B cell (primary cell): Measurements from ENCODE around the gene ROM1. TPM values are rescaled to one million over a fixed set of nuclear protein-coding genes. Genes with fewer than 3 reads are reported as not detected.
"Not testable (repeated sequence)": the region's sequence is repeated elsewhere in the genome, so short reads cannot be mapped to it uniquely, and the experiment has no call there.

Experiments
- ATAC-seq: fragments of 200-7000 bp; cut with Tn5 transposase; one replicate; pipeline ENCODE4 v1.10.0; 2021; ENCODE audit warnings: low read depth, mild to moderate bottlenecking, moderate number of reproducible peaks, moderate library complexity
- CTCF ChIA-PET: fragments of 350-600 bp; sonication (Branson Sonifier 250); formaldehyde crosslinking; loops from one replicate; lab custom pipeline; 2021; ENCODE audit warnings: antibody characterized with exemption, inconsistent platforms; lab: Charles Lee
- POLR2A ChIA-PET: fragments of 350-600 bp; sonication (Branson Sonifier 250); formaldehyde crosslinking; loops from one replicate; lab custom pipeline; 2021; ENCODE audit warnings: antibody characterized with exemption; lab: Charles Lee
- DNase-seq: peaks from one replicate; pipeline ENCODE4 v3.0.0; 2013
- H2AFZ ChIP-seq: 2 replicates; pipeline ENCODE4 v1.6.1; 2012; ENCODE audit warnings: mild to moderate bottlenecking, low read depth, low read length; ENCODE audit not compliant: insufficient read depth, poor library complexity, severe bottlenecking
- H3K27ac ChIP-seq, 2 donors: 1 replicate in 1 of 2; 2 replicates in 1 of 2; pipeline ENCODE4 v1.5.1; 2012 to 2013; ENCODE audit warnings: low read length in 2 of 2, mild to moderate bottlenecking in 2 of 2, moderate library complexity in 1 of 2
- H3K27me3 ChIP-seq, 4 experiments: fragments of 200-600 bp in 1 of 4; sonication (generic) in 1 of 4; replicated peaks in 1 of 4; 1 replicate in 2 of 4; 2 replicates in 2 of 4; pipeline versions ENCODE4 v1.6.1 to v1.7.0; 2013 to 2016; ENCODE audit warnings: low read length in 3 of 4, mild to moderate bottlenecking in 2 of 4, mixed read lengths in 1 of 4, moderate library complexity in 1 of 4; ENCODE audit not compliant: insufficient read depth in 4 of 4, control insufficient read depth in 3 of 4; ENCODE audit errors: control extremely low read depth in 1 of 4
- H3K36me3 ChIP-seq, 2 experiments: replicated peaks in 1 of 2; 1 replicate in 1 of 2; 2 replicates in 1 of 2; pipeline versions ENCODE4 v1.6.1 to v1.7.1; 2013; ENCODE audit warnings: low read length in 1 of 2; ENCODE audit not compliant: insufficient read depth in 2 of 2, control insufficient read depth in 1 of 2; ENCODE audit errors: control extremely low read depth in 1 of 2, extremely low read depth in 1 of 2
- H3K4me1 ChIP-seq, 2 donors: fragments of 200-600 bp in 1 of 2; sonication (generic) in 1 of 2; 1 replicate in 1 of 2; 2 replicates in 1 of 2; pipeline versions ENCODE4 v1.5.1 to v1.6.1; 2013 to 2017; ENCODE audit warnings: low read length in 2 of 2; ENCODE audit not compliant: control insufficient read depth in 2 of 2, insufficient read depth in 2 of 2
- H3K4me2 ChIP-seq: replicated peaks from 2 replicates; pipeline ENCODE3; 2012; ENCODE audit warnings: mild to moderate bottlenecking, low read depth, low read length; ENCODE audit not compliant: poor library complexity, severe bottlenecking
- H3K4me3 ChIP-seq, 5 experiments: fragments of 200-600 bp in 1 of 5; sonication (generic) in 1 of 5; 1 replicate in 3 of 5; 2 replicates in 2 of 5; pipeline versions ENCODE4 v1.5.1 to v1.7.0; 2011 to 2016; ENCODE audit warnings: low read length in 4 of 5, mild to moderate bottlenecking in 4 of 5, low read depth in 2 of 5, control low read depth in 1 of 5, moderate library complexity in 1 of 5; ENCODE audit not compliant: insufficient read depth in 1 of 5; ENCODE audit errors: control extremely low read depth in 1 of 5, extremely low read depth in 1 of 5
- H3K79me2 ChIP-seq: fragments of 200-600 bp; sonication (generic); one replicate; pipeline ENCODE4 v1.6.0; 2016; ENCODE audit warnings: low read length; ENCODE audit not compliant: control insufficient read depth, insufficient read depth
- H3K9ac ChIP-seq: fragments of 200-600 bp; sonication (generic); 2 replicates; pipeline ENCODE4 v1.6.1; 2017; ENCODE audit warnings: mild to moderate bottlenecking, low read length, moderate library complexity
- H3K9me3 ChIP-seq, 3 donors: one replicate each; pipeline versions ENCODE4 v1.6.1 to v1.7.1; 2013; ENCODE audit warnings: low read length in 2 of 3; ENCODE audit not compliant: control insufficient read depth in 2 of 3, insufficient read depth in 1 of 3; ENCODE audit errors: control extremely low read depth in 1 of 3
- H4K20me1 ChIP-seq: 2 replicates; pipeline ENCODE4 v1.6.0; 2012; ENCODE audit warnings: mild to moderate bottlenecking, low read length; ENCODE audit not compliant: insufficient read depth, control insufficient read depth, poor library complexity, severe bottlenecking
- H3K27ac Mint-ChIP-seq: one replicate; pipeline ENCODE4 v1.8.0; 2021; ENCODE audit warnings: mixed read lengths
- H3K27me3 Mint-ChIP-seq: one replicate; pipeline ENCODE4 v1.8.0; 2021; ENCODE audit warnings: mixed read lengths
- H3K4me1 Mint-ChIP-seq: one replicate; pipeline ENCODE4 v1.8.0; 2021; ENCODE audit warnings: mixed read lengths
- H3K4me3 Mint-ChIP-seq: one replicate; pipeline ENCODE4 v1.8.0; 2021; ENCODE audit warnings: mixed read lengths
- H3K9me3 Mint-ChIP-seq: one replicate; pipeline ENCODE4 v1.8.0; 2022; ENCODE audit warnings: mixed read lengths; ENCODE audit not compliant: insufficient read depth
- CTCF ChIP-seq: fragments of 200-600 bp; IDR thresholded peaks from one replicate; pipeline ENCODE4 v1.8.0; 2022; ENCODE audit warnings: antibody characterized with exemption, mild to moderate bottlenecking
- EZH2 ChIP-seq: IDR thresholded peaks from 2 replicates; pipeline ENCODE4 v1.6.1; 2012; ENCODE audit warnings: borderline replicate concordance, low read depth, mild to moderate bottlenecking, moderate library complexity, low read length; ENCODE audit not compliant: insufficient read depth, poor library complexity, severe bottlenecking
- WGBS: methylation state at CpG from one replicate; pipeline ENCODE4 v1.1.5; 2013; ENCODE audit warnings: missing lambda C conversion rate; ENCODE audit not compliant: insufficient coverage; 5-methylcytosine and 5-hydroxymethylcytosine counted together
- intact Hi-C: fragments of 100-400 bp; cut with micrococcal nuclease; formaldehyde crosslinking; loops from one replicate; pipeline ENCODE4 v1.10.0; 2022
- polyA plus RNA-seq: library from polyadenylated mRNA; depleted of rRNA; stranded (reverse); fragments of >200 nt; gene quantifications from 2 replicates; pipeline ENCODE4 v1.2.3, GENCODE V29; 2012
- total RNA-seq, 2 donors: library from RNA; stranded (reverse); fragments of 120-200 nt in 1 of 2; gene quantifications; 1 replicate in 1 of 2; 2 replicates in 1 of 2; pipeline versions ENCODE4 v1.2.3 to v1.2.4, GENCODE V29; 2013 to 2022

ROM1 gene
- total and polyA plus RNA-seq, 2 donors (not counting 1 experiment from before 2014, with no cell fraction given) = 1.3 to 2.0 TPM

- ATAC-seq (no peak), DNase-seq (no peak)
- over 99% methylated on average over 9 of the region's 18 CpGs for WGBS
- POLR2A ChIA-PET = no interaction called here
- CTCF ChIA-PET = interaction anchor here (1.0 kb wide), 1 partner anchor 10 kb away, joined by 4 read pairs; the partner anchor contains the start of gene TUT1
- Histone ChIP-seq H3K27me3 (no peaks in the 10 kb centered on the region), H3K4me1 (no peaks in the 10 kb centered on the region), H4K20me1 (peaks cover 8% of the 10 kb centered on the region), H3K79me2 (peaks cover 37% of the 10 kb centered on the region), H3K4me2 (no peak overlapping the region), H3K4me3 (no peak overlapping the region), H3K9ac (no peak overlapping the region), H3K9me3 (no peaks in the 10 kb centered on the region), H2AFZ (no peak overlapping the region), H3K27ac (no peak overlapping the region), H3K36me3 (peaks cover 1 to 51% of the 10 kb centered on the region in 2 experiments)
- Mint-ChIP-seq H3K27ac (no peak overlapping the region), H3K4me3 (no peak overlapping the region), H3K9me3 (no peaks in the 10 kb centered on the region), H3K4me1 (peaks cover 3% of the 10 kb centered on the region), H3K27me3 (no peaks in the 10 kb centered on the region)
- intact Hi-C loops = no loop called here
- TF ChIP-seq CTCF (no peak), EZH2 (no peak)
Observed at GRCh38 chr11:62580959-62581715, 31.9 kb upstream of the ROM1 start.

- H3K27ac ChIP-seq, H3K9ac ChIP-seq, CTCF ChIA-PET, intact Hi-C loops, H3K9me3 ChIP-seq, H3K4me1 ChIP-seq, H2AFZ ChIP-seq, H3K4me3 Mint-ChIP-seq, H3K4me1 Mint-ChIP-seq, DNase-seq, H3K27me3 ChIP-seq, H3K4me3 ChIP-seq, ATAC-seq, H3K27ac Mint-ChIP-seq, H3K9me3 Mint-ChIP-seq, H4K20me1 ChIP-seq, H3K27me3 Mint-ChIP-seq, H3K4me2 ChIP-seq: not testable (repeated sequence)
- H3K36me3 ChIP-seq = peaks cover 1 to 49% of the 10 kb centered on the region in 2 experiments
- WGBS = 100% methylated on average over 1 of the region's 4 CpGs
- POLR2A ChIA-PET = interaction anchor here (1.8 kb wide), 1 partner anchor 10 kb away, joined by 8 read pairs; the partner anchor contains the start of gene TUT1
- H3K79me2 ChIP-seq = peaks cover 41% of the 10 kb centered on the region
Observed at GRCh38 chr11:62581735-62582134, 31.3 kb upstream of the ROM1 start.

GRCh38 chr11:62585356-62585755 lies 27.7 kb upstream of the ROM1 start:
- Histone ChIP-seq H3K79me2 (peaks cover 76% of the 10 kb centered on the region), H3K36me3 (peaks cover 1 to 46% of the 10 kb centered on the region in 2 experiments)
- H3K27me3 ChIP-seq, H2AFZ ChIP-seq, H3K27me3 Mint-ChIP-seq, H4K20me1 ChIP-seq, H3K4me2 ChIP-seq, intact Hi-C loops, DNase-seq, H3K27ac Mint-ChIP-seq, H3K4me1 ChIP-seq, H3K27ac ChIP-seq, H3K4me3 ChIP-seq, H3K4me3 Mint-ChIP-seq, ATAC-seq, H3K9me3 ChIP-seq, H3K9me3 Mint-ChIP-seq, H3K9ac ChIP-seq: not testable (repeated sequence)
- CTCF ChIA-PET = interaction anchor here (0.5 to 0.8 kb wide), 2 partner anchors 201 to 228 kb away, joined by 3 read pairs; no protein-coding TSS in a partner anchor
- 100% methylated on average over 7 of the region's 7 CpGs for WGBS
- POLR2A ChIA-PET = interaction anchor here (0.6 to 1.8 kb wide), 4 partner anchors 11 to 90 kb away, joined by 3 to 4 read pairs (median 3); partner anchors contain the start of gene MTA2
- H3K4me1 Mint-ChIP-seq = peaks cover 11% of the 10 kb centered on the region
